ENCODE data around the gene SGCE.

Gene SGCE

GRCh38 chr7:94621120-94621519 is 34.8 kb downstream of the SGCE start:
- no peak for DNase-seq

- DNase-seq = peak; percentile 55 to 70
Observed at GRCh38 chr7:94620703-94621118, 35.2 kb downstream of the SGCE start.

- DNase-seq = no peak
Observed at GRCh38 chr7:94618126-94618525, 37.8 kb downstream of the SGCE start.

GRCh38 chr7:94616855-94617254 is 39.1 kb downstream of the SGCE start:
- DNase-seq = no peak

GRCh38 chr7:94615666-94616065 is 40.3 kb downstream of the SGCE start:
- no peak for DNase-seq

GRCh38 chr7:94612661-94613060 is 43.3 kb downstream of the SGCE start:
- no peak for DNase-seq

GRCh38 chr7:94612253-94612652 is 43.7 kb downstream of the SGCE start:
- DNase-seq = no peak

GRCh38 chr7:94609561-94609960 is 46.4 kb downstream of the SGCE start:
- no peak for DNase-seq

- no peak for DNase-seq
Observed at GRCh38 chr7:94605031-94605430, 50.9 kb downstream of the SGCE start.

- no peak for DNase-seq
Observed at GRCh38 chr7:94602181-94602580, 53.8 kb downstream of the SGCE start.

GRCh38 chr7:94600267-94600666 is 55.7 kb downstream of the SGCE start:
- no peak for DNase-seq

GRCh38 chr7:94595717-94596116 is 60.2 kb downstream of the SGCE start:
- no peak for DNase-seq

GRCh38 chr7:94594882-94595281 is 61.1 kb downstream of the SGCE start:
- no peak for DNase-seq

GRCh38 chr7:94591176-94591575 is 64.8 kb downstream of the SGCE start:
- DNase-seq = no peak

- no peak for DNase-seq
Observed at GRCh38 chr7:94590526-94591162, 65.3 kb downstream of the SGCE start.

GRCh38 chr7:94588075-94588474 is 67.9 kb downstream of the SGCE start:
- no peak for DNase-seq

- no peak for DNase-seq
Observed at GRCh38 chr7:94584113-94584512, 71.8 kb downstream of the SGCE start.

GRCh38 chr7:94580601-94581000 is 75.3 kb downstream of the SGCE start:
- no peak for DNase-seq

GRCh38 chr7:94579470-94579869 is 76.5 kb downstream of the SGCE start:
- DNase-seq = no peak

GRCh38 chr7:94578614-94579013 is 77.3 kb downstream of the SGCE start:
- no peak for DNase-seq

- DNase-seq = no peak
Observed at GRCh38 chr7:94577357-94577756, 78.6 kb downstream of the SGCE start.

GRCh38 chr7:94576316-94576715 is 79.6 kb downstream of the SGCE start:
- no peak for DNase-seq

- DNase-seq = no peak
Observed at GRCh38 chr7:94575646-94576045, 80.3 kb downstream of the SGCE start.

GRCh38 chr7:94571816-94572215 is 84.1 kb downstream of the SGCE start:
- DNase-seq = no peak

- no peak for DNase-seq
Observed at GRCh38 chr7:94567396-94567795, 88.5 kb downstream of the SGCE start.
